Measurements from ENCODE around the gene SASH3.

SASH3 gene

DNA sequence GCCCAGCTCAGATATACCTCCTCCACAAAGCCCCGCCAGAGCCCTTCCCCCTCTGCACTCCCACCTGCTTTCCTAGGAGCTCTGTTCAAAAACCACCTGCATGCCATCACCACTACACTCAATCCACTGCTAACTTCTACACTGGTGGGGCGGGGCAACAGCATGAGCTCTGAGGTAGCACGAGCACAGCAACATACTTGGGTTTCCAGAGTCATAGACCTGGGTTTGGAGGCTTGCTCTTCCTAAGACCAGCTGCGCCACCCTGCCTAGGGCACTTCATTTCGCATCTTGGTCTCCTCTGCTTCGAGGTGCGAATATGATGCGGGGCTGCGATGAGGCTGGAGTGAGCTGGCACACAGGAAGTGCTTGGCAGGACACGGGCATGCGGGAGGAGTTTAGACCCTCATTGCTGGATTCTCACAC lies 3.6 kb downstream of the SASH3 start:
- no peak for DNase-seq (ENCODE audit: low spot score)

DNA sequence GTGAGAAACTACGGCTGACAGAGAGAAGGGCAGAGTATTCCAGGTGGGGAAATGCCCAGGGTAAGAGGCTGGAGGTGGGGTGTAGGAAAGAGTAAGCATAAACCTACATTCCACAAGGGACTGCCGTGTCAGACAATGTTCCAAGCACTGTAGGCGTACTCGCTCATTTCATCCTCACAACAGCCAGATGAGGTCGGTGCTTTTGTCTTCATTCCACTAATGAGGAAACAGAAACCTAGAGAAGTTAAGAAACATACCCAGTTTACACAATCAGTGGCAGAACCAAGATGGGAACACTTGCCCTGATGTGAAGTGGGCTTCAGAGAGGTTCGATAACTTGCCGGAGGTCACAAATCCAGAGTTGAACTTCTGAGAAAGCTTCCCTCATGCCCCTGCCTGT lies 4.6 kb downstream of the SASH3 start:
- DNase-seq (ENCODE audit: low spot score) = no peak

DNA sequence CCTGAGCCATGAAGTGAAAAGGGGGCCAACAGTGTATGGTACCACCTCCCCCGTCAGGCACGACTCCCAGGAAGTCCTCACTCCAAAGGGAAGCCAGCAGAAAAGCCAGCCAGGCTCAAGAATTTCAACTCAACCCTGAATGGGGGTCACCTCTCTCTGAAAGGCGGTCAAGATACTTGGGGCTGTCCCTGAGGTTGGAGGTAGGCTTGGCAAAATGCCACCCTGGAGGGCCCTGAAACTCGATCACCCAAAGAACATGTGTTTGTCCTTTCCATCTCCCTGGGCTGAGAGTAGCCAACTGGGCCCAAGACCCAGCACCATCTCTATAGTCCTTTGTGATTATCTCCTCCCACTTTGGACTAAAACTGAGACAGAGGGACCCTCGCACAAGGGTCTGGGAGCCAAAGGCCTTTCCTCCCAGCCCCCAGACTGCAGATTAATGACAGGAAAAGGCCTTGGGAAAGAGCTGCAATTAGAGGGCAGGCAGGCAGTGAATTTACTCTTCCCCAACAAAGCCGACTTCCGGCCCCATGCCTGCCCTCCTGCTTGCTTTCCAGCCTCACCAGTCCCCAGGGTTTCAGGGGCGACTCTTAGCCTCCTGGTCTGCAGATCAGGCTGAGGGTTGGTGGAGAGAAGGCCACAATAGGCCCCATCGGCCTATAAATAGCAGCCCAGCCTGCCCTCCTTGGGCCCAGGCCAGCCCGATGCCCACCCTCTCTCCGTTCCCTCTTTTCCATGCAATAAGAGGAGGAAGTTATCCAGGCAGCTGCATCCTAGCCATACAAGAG lies 5.6 kb downstream of the SASH3 start:
- DNase-seq (ENCODE audit: low spot score) = no peak

DNA sequence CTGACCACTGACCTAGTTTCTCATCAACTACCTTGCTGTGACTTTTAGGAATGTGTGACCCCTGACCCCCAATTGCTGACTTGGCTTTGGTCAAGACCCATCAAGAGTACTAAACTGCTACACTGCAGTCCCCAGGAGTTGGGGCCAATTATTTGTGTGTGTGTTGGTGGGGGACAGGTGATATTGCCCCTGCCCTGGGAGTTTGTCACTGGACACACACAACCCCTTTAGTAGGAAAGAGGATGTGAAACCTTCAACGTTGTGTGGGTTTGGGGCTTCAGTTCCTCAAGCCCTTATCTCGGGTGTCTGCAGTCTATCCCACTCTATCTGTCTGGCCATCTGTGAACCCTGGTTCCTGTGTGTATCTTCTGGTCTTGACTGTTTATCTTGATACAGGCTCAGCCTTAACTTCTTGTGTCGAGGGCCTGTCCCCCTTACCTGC lies 6.5 kb downstream of the SASH3 start:
- DNase-seq (ENCODE audit: low spot score) = no peak

DNA sequence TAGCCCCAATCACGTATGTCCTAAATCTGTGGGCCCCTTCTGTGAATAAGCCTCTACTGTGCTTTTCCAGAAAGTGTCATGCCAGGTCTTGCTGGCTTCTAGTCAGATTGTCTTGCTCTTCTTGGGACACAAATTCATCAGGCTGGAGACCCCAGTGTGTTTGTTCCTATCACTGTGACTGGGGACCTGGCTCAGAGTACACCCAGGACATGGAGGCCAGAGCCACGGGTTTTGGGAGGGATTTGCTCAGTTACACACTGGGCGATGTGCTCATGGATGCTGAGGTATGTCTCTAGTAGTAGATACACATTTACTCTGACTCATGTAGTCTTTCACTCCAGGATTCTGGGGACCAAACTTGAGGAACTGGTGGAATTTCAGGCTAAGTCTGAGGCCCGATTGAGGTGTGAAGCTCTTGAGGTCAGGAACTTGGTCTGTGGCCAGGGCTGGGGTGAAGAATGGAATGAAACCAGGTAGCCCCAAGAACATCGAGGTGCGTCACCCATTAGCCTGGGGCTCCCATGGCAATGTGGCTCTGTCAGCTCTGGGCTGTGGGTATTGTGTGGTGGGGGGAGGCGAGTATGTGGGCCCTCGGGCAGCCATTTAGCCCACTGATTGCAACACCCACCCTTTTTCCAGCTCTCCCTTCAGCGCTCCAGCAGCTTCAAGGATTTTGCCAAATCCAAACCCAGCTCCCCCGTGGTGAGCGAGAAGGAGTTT lies 7.7 kb downstream of the SASH3 start:
- DNase-seq (ENCODE audit: low spot score) = no peak

DNA sequence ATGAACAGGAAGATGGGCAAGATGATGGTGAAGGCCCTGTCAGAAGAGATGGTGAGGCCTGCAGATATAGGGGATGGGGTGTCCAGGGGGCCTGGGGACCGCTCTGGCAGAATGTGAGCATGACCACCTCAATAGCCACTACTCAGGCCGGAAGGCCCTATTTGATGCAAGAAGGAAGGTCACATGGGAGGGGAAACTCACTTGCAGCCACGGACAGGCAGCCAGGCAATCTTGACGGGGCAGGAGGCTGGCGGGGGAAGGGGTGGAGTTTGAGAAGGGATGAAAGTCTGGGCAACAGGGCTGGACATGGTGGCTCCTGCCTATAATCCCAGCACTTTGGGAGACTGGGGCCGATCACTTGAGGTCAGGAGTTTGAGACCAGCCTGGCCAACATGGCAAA lies 8.8 kb downstream of the SASH3 start:
- DNase-seq (ENCODE audit: low spot score) = no peak

DNA sequence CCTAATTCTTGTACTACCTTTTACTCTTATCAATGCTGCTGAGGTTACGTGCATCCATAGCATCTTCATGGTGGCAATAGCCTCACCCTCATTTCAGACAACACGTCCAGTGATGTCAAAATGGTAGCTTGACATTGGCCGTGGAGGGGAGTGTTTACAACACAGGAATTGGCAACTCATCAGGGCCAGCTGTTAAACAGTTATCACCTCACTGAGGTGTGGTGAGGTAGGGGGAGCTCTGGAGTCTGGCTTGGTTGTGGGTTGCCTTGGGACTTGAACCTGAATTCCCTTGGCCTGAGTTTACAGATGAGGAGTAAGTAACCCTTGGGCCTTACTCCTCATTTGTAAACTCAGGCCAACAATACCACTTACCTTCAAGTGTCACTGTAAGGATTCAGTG lies 10.4 kb downstream of the SASH3 start:
- DNase-seq (ENCODE audit: low spot score) = no peak

DNA sequence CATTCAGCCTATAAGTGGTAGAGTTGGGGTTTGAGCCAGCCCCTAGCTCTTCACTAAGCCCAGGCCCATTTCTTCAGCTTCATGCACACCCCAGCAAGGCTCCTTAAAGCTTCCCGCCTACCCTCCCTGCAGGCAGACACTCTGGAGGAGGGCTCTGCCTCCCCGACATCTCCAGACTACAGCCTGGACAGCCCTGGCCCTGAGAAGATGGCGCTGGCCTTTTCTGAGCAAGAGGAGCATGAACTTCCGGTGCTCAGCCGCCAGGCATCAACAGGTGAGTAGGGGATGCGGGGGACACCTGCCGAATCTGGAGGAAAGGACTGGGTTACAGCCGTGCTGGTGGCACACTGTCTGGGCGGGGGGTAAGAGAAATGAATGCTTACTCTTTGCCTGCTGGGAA lies 11.1 kb downstream of the SASH3 start:
- no peak for DNase-seq (ENCODE audit: low spot score)

DNA sequence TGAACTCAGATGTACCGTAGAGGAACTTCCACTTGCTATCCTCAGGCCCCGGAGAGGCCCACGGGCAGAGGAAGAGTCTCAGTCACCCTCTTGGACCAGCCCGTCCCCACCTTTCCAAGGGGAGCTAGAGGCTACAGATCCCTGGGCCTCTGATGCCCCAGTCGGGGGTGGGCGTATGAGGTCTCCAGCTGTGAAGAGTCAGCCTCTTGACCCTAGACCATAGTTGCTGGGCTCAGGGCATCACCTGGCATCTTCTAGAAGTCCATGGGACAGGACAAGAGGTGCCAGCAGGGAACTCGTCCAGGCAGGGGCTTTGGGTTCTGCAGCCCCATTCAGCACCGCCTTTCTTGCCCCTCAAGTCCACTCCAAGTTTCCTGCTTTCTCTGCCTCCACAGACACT lies 11.6 kb downstream of the SASH3 start:
- DNase-seq (ENCODE audit: low spot score) = no peak

DNA sequence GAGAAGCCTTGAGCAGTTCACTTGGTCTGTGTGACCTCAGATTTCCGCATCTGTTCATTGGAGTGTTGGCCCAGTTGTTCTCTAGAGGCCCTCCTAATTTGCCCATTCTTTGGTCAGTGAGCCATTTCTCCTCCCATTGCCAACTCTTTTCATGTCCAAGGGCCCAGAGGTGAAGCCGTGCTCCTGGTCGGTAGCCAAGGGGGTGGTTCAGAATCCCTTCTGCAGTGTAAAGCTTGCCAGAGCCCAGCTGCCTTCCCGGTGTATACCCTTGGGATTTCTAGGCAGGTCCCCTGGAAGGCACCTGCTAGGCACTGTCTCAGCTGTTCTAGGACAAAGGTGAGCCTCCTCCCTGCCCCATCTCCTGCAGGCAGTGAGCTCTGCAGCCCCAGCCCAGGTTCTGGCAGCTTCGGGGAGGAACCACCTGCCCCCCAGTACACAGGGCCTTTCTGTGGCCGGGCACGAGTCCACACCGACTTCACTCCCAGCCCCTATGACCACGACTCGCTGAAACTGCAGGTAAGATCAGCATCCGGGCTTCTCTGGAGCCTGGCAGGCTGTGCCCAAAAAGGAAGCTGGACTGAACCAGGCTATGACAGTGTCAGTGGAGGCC lies 12.3 kb downstream of the SASH3 start:
- no peak for DNase-seq (ENCODE audit: low spot score)

DNA sequence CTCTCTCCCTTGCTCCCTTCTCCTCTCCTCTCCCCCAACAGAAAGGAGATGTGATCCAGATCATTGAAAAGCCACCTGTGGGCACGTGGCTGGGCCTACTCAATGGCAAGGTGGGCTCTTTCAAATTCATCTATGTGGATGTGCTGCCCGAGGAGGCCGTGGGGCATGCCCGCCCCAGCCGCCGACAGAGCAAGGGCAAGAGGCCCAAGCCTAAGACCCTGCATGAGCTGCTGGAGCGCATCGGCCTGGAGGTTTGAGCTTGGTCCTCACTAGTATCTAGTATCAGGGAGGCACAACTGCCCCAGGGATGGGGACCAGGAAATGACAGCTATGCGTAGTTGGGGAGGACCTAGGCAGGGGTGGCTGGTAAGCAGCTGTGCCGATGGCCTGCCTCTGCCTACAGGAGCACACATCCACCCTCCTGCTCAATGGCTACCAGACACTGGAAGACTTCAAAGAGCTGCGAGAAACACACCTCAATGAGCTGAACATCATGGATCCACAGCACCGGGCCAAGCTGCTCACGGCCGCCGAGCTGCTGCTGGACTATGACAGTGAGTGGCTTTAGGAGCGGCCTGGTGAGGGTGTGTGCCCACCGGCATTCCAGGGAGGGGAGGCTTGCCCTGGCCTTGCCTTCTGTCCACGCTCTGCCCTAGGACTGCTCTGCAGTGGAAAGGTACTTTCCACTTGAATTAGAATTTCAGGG lies 13.0 kb downstream of the SASH3 start:
- no peak for DNase-seq (ENCODE audit: low spot score)

DNA sequence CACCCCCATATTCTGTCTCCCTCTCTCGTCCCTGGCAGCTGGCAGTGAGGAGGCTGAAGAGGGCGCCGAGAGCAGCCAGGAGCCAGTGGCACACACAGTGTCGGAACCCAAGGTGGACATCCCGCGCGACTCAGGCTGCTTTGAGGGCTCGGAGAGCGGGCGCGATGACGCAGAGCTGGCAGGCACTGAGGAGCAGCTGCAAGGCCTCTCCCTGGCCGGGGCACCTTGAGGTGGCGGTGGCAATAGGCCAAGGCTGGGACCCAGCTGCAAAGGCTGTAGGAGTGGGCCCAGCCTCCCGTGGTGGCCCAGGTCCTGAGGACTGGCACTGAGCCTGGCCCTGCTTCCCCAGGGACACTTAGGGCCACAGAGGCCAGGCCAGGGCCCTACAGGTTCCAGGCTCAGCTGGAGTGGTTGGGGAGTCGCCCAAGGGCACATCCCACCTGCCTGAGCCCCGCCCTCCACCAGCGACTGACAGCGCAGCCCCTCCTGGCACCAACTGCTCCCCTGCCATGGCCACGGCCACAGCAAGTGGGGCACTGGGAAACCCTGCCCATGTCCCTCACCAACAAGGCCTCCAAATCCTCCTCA lies 13.9 kb downstream of the SASH3 start:
- no peak for DNase-seq (ENCODE audit: low spot score)

DNA sequence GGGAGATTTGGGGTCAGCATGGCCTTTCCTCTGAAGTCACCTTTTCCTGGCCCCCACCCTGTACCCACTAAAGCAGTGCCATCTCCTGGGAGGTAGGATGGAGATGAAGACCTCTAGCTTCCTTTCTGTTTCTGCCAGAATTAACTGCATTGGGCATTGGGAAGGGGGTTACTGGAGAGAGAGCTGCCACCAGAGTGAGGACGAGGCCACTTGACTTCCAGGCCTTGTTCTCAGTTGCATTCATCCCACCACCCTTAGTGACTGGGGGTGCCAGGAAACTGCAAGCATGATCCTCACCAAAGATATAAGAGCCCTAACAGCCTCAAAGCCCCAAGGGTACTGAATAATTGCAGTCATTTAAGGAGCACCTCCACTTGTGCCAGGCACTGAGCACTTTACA lies 15.8 kb downstream of the SASH3 start:
- no peak for DNase-seq (ENCODE audit: low spot score)

DNA sequence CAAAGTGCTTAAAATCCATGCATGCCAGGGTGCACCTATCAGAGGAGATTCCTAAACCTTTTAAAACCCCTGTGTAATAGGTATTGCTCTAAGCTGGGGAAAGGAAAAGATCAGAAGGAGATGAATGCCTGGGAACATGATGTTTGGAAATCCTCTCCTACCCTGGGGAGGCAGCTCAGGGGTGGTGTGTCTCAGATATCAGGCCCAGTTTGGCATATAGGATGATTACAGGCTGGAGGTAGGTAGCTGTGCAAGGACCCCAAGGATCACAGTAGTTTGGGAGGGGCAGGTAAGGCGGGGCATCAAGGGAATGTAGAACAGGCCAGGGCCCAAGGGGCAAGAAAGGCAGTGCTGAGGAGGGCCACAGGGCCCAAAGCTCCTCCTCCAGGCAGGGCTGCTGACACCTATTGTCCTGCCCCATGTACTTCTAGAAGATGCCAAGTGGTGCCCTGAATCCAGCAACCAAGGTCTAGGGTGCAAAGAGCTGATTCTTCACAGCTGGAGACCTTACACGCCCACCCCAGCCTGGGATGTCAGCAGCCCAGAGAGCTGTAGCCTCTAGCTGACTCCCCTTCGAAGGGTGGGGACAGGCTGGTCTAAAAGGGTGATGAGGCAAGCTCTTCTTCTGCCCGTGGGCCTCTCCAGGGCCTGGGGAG lies 17.6 kb downstream of the SASH3 start:
- DNase-seq (ENCODE audit: low spot score) = no peak

DNA sequence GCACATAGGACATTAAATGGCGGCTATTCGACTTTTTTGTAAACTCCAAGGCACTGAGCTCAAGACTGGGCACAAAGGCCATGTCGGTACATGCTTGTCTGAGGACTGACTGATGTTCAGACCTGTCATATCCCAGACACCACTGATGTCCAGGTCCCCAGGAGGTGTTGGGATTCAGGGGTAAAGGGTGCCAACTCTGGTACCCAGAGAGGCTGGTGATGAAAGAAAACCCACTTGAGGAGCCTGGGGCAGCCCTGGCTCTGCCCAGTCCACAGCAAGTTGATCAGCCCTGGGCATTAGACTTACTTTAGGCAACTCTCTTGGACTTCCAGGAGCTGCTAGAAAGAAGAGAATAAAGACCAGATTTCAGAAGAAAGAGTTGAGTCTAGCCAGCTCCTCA lies 18.7 kb downstream of the SASH3 start:
- no peak for DNase-seq (ENCODE audit: low spot score)

DNA sequence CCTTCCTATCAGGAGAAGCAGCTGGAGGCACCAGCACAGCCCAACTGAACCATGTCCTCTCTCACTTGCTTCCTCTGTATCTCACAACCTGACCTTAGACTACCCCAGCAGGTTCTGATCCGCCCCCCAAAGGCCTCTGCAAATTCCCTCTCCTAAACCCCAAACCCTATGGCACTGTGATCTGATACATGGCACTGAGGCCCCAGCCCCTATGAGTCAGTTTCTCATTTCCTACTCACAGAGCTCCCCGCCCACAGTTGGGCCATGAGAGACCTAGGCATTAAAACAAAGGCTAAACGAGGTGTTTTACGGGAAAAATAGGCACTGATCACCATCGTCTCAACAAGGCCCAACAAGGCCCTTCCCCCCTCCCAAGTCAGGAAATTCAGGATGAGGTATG lies 19.1 kb downstream of the SASH3 start:
- no peak for DNase-seq (ENCODE audit: low spot score)

DNA sequence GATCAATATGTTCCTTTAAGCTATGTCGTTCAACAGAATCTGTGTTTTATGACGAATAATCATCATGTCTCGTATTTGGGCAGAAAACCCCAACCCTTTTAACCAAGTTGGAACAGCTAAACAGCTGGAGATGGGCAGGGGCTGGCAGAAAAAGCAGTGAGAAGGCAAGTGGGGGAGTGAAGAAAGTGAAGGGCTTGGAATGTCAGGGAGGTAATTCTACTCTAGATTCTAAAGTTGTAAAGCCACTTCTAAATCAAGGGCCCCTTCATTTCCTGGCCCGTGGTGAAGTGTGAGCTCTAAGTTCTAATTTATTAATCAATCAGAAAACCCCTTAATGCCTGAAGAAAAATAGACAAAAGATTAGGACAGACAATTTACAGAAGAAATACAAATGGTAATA lies 20.4 kb downstream of the SASH3 start:
- no peak for DNase-seq (ENCODE audit: low spot score)

DNA sequence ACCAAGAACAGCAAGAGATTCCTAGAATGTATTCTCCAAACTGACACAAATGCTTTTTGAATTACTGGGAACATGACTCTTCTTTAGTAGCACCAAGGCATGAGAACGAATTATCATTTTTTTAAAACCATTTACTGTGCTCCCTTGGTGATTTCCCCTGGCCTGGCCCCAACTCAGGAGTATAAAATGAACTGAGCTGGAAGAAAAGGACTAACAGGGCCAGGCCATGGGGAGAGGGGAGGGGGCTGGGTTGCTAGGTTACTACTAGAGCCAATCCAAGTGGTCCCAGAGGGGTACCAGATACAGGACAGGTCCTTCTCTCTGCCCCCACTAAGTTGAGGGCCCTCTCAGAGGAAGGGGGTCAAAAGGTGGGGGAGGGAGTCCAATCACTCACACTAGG lies 23.1 kb downstream of the SASH3 start:
- no peak for DNase-seq (ENCODE audit: low spot score)

DNA sequence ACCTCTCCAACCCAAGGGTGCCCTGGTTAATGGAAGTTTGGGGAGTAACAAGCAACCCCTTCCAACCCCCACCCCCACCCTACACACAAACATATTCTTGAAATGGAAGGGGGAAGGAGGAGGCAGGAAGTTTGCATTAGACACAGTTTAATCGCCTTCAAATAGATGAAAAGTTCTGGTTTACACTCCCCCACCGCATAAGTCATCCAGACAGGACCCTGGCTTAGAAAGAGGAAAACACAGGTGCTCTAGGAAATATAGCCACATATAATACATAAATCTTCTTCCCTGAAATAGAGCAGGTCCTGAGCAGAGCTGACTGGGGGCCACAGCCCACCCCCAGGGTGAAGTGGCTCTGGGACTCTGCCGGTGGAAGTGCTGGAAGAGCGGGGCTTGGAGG lies 25.1 kb downstream of the SASH3 start:
- DNase-seq (ENCODE audit: low spot score) = no peak

DNA sequence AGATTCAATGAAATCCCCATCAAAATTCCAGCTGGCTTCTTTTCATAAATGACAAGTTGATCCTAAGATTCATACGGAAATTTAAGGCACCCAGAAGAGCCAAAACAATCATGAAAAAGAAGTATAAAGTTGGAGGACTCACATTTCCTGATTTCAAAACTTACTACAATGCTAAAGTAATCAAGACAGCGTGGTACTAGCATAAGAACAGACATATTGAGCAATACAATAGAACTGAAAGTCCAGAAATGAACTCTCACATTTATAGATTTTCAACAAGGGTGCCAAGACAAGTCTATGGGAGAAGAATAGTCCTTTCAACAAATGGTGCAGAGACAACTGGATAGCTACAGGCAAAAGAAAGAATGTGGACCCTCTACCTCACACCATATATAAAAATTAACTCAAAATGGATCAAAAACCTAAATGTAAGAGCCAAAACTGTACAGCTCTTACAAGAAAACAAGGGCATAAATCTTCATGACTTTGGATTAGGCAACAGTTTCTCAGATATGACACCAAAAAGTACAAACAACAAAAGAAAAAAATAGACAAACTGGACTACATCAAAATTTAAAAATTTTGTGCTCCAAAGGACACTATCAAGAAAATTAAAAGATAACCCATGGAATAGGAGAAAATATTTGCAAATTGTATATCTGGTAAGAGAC lies 28.5 kb downstream of the SASH3 start:
- DNase-seq (ENCODE audit: low spot score) = no peak

Measured in AG08395 (cell line).